Measurements from ENCODE around the gene TRUB2.

DNA sequence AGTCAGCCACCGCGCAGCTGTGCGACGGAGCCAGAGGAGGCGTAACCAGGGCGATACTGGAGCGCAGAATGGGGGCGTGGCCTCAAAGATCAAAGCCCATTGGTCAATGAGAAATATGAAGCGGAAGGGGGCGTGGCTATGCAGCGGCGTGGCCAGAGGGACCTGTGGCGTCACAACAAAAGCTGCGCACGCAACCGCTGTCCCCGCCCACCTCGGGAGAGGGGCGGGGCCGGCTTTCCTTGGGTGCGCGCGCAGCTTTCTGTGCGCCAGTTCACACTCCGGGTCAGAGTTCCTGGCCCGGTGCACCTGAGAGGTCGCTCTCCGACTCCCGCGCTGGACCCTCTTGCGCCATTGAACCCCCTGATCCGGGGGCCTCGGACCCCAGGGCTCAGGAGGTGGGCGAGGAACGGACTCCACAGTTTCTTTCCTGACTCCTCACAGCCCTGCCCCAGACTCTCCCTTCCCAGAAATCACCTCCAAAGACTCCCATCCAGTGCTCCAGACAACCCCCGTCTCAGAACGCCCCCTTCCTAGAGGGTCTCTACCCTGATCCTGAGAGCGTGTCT lies 46.2 kb downstream of the TRUB2 start, which contains the start of gene SWI5:
- TF ChIP-seq EZH2 (IDR thresholded peaks at IDR 0.05; ENCODE audit: insufficient read depth, poor library complexity, severe bottlenecking) (no peak), EZH2phosphoT487 (IDR thresholded peaks at IDR 0.05; ENCODE audit: insufficient read depth, low read depth) (no peak)
